Peyer's patch (tissue), 4 donors: ENCODE data around the gene ZNF555.
A peak's percentile ranks its signal among the peaks of the same experiment; 100 is the strongest.

Experiments
- POLR2A ChIP-seq, 2 donors: fragments of 450-650 bp; IDR thresholded peaks; one replicate each; pipeline ENCODE4 v1.5.1; 2017; ENCODE audit warnings: antibody characterized with exemption in 2 of 2, mild to moderate bottlenecking in 2 of 2, moderate library complexity in 2 of 2
- TF ChIP-seq, protein P1 (sequence below), 6 experiments: fragments of 450-650 bp in 4 of 6; fragments of 200-600 bp in 2 of 6; sonication (generic) in 1 of 6; IDR thresholded peaks; one replicate each; pipeline ENCODE4 v1.5.1; 2017 to 2019; ENCODE audit warnings: antibody characterized with exemption in 6 of 6, mild to moderate bottlenecking in 3 of 6, moderate library complexity in 1 of 6

DNA sequence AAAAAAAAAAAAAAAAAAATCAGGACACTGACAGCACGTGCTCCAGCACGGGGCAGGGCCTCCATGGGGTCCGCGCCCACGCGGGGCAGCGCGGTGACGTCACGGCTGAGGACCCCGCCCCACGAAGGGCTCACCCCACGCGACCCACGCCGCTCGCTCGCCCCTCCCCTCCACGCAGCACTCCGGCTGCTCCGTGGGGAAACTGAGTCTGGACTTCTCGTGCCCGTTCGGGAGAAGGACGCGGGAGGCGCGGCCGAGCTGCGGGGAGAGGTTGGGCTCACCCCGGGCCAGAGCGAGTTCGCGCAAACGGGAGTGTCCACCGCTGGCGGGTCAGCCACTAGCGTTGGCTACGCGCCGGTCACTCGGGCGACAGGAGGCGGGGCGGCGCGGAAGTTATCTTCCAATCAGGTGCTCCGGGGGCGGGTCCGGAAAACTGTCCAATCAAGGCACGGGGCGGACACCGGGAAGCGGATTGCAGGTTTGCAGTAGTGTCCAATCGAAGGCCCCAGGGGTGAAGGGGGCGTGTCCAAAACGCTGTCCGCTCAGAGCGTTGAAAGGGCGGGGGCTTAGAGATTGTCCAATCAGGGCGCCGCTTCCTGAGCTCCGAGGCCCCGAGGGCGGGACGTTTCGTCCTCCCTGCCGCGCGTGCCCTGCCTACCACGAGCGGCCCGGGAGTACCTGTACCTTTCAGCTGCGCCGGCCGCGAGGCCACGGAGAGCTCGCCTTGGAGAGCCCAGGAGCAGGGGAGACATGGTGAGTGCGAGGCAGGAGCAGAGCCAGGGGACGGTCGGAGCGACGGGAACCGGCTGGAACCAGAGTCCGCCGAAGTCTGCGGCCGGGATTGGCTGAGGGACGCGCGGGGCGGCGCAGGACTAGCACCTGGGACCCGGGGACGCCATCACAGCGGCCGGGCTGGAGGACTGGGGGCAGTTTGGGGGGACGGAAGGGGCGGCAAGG, 59.3 kb downstream of the ZNF555 start, which contains the start of gene ZNF57:
- TF ChIP-seq, protein P1, sequence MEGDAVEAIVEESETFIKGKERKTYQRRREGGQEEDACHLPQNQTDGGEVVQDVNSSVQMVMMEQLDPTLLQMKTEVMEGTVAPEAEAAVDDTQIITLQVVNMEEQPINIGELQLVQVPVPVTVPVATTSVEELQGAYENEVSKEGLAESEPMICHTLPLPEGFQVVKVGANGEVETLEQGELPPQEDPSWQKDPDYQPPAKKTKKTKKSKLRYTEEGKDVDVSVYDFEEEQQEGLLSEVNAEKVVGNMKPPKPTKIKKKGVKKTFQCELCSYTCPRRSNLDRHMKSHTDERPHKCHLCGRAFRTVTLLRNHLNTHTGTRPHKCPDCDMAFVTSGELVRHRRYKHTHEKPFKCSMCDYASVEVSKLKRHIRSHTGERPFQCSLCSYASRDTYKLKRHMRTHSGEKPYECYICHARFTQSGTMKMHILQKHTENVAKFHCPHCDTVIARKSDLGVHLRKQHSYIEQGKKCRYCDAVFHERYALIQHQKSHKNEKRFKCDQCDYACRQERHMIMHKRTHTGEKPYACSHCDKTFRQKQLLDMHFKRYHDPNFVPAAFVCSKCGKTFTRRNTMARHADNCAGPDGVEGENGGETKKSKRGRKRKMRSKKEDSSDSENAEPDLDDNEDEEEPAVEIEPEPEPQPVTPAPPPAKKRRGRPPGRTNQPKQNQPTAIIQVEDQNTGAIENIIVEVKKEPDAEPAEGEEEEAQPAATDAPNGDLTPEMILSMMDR (IDR thresholded peaks at IDR 0.05): peak in 2 of 6 experiments; percentile 6 to 19
- TF ChIP-seq POLR2A (IDR thresholded peaks at IDR 0.05): peak; percentile 93
